AML-193 (cell line): ENCODE data around the gene CHRNG.

Source experiments
- DNase-seq, 2 experiments: peaks; one replicate each; lab custom pipeline; 2025; lab: John Stamatoyannopoulos, UW

CHRNG gene

DNA sequence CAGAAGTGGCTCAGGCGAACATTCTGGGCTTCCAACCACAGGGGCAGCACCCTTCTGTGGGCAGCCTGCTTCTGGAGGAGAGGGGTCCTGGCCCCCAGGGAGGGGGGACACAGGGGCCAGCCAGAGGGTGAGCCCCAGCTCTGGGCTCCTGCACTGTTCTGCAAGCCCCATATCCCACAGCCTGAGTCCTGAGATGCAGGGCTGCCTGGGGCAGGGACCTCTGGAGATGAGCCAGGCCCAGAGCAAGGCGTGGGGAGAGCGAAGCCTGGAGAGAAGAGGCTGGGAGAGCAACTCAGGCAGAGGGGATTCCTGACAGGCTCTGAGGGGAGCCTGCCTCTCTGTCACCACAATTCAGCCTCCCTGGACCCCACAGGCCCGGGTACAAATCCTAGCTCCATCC is 32.8 kb upstream of the CHRNG start:
- DNase-seq = no peak

DNA sequence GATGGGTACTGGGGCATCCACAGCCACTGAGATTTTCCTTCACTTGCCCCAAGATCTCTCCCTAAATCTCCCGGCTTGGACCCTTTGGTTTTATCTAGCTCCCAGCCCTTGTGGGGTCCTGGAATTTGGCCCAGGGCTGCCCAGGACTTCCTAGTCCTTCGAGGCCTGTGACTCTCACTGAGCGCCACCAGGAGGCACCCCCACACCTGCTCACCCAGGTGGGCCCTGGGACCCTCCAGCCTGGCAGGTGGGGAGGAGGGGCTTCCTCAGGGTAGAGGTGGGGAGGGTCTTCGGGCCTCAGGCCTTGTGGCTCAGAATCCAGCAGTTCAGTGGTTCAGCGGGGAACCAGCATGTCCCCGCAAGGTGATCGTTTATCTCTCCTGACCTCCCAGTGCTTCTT is 31.2 kb upstream of the CHRNG start:
- DNase-seq = no peak

DNA sequence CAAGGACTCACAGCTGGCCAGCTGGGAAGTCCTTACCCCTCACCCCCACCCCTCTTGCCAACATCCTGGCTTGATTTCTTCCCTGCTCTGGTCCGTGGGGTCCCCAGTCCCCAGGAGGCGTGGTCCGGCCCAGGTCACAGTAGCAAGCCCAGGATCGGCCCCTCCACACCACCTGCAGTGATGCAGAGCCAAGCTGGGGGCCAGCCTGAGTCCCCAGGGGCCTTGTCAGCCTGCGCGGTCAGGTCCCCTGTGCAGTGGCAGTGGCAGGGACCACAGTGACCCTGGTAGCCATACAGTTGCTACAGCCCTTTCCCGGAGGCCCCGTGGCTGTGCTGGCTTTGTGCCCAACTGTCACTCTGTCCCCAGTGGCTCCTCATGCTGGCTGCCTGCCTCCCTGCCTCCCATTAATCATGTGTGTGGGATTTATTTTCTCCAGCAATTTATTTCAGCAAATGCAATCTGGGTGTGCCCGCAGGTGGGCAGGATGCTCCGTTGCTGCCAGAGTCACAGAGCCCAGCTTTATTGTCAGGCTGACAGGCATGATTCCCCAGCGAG is 28.1 kb upstream of the CHRNG start:
- DNase-seq = no peak

DNA sequence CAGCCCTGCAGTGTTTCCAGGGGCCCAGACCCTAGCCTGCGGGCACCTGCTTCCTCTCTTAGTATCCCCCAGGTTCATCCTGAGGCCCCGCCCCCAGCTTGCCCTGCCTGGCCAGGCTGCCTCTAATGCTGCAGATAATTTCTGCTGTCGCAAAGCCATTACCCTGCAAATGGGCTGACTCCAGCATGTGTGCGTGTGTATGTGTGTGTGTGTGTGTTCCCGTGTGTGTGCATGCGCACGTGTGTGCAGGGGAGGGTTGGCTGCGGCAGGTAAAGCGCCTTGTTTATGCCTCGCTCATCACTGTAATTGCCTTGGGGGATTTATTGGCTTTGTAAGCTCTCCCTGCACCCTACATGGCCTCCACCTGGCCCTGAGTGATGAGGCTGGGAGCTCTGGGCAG is 26.9 kb upstream of the CHRNG start:
- DNase-seq = no peak

DNA sequence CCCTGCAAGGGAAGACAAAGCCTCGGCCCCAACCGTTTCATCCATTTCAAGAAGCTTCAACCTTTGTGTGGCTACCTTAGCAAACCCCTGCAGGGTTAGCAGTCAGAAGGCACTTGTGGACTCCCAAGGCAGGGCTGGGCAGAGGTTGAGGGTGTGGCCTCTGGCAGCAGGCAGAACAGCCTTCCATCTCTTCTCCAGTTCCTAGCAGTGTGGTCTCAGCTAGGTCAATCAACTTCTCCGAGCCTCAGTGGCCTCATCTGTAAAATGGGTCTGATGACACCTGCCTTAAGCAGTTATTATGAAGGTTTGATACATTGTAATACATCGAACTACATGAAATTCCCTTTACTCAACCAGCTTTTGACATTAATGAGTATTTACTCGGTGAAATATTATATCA is 26.1 kb upstream of the CHRNG start:
- DNase-seq = no peak

DNA sequence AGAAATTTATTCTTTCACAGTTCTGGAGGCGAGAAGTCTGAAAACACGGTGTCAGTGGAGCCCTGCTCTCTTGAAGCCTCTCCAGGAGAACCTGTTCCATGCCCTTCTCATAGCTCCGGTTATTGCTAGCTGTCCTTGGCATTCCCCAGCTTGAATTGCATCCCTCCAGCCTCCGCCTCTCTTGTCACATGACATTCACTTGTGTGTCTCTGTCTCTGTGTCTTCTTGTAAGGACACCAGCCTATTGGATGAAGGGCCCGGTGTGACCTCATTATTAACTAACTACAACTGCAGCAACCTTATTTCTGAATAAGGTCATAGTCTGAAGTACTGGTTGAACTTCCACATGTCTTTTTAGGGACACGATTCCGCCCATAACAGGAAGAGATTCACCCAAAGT is 23.9 kb upstream of the CHRNG start:
- DNase-seq = no peak

DNA sequence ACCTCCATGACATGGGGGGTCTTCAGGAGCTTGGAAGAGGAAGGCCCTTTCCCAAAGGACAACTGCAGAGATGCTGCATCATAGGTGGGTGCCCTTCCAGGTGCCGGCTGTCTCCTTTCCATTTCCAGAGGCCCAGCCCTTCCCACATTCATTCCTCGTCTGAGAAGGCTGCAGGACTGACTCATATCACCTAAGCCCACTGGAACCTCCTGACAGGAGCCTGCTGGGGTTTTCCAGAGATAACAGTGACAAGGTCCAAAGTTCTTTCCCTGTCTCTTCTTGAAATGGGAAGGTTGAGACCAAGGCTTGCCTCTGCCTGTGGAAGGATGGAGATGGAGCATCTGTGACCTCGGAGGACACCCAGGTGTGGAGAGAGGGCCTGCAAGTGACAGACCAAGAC is 22.9 kb upstream of the CHRNG start:
- no peak for DNase-seq

DNA sequence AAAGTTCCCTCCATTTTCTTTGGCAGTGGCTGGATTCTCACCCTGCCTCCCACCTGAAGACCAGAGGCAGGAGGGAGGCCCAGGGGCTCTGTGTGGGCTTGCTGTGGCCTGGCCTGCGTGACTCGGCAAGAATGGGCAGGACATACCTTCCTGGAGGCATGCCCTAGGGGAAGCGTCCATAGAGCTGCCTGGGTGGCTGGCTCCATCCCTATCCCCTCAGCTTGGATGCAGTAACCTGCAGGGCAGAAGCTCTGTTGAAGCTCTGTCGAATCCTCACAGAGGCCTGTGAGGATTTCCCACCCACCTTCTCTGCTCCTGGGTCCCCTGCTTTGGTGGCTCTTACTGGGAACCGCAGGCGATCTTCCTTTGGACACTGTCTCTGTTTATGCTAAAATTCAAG is 20.6 kb upstream of the CHRNG start:
- DNase-seq = no peak

DNA sequence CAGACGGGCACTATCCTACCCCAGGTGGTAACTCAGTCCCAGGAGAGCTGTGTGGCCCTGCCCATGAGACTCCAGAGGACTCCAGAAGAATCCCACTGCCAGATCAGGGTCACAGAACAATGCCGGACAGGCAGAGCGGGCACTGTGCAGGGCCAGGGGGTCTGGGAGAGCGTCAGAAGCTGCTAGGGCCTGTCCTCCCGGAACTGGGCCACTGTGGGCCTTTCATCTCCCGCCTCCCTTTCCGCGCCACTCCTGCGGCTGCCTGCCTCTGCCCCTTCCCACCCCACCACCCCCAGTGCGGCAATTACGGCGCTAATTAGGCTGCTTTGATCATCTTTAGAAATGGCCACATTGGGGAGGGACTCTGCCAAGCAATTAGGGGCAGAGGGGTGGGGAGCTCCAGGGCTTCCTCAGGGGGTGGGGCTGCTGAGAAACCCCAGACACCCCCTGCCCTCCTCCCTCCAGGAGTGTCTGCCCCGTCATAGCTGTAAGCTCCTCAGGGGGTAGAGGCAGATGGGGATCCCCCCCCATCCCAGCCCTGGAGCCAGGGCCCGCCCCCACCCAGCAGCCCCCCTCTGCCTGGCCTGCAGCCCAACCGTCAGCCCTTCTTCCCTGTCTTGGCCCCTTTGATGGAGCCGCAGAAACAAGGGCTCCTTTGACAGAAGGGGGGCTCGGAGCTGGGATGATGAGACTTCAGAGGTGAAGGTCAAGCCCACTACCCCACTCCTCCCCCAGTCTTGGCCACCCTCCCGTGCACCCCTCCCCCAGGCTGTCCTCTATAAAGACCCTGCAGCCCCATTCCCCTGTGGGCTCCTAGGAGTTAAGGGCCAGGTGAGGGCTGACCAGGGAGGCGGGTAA is 19.7 kb upstream of the CHRNG start, which contains the start of gene PRSS56:
Gene PRSS56, plus strand, starts transcription at position 808 of the 858 bp plus-strand sequence. CDS start 211 bp downstream, outside the sequence.
- DNase-seq = no peak

DNA sequence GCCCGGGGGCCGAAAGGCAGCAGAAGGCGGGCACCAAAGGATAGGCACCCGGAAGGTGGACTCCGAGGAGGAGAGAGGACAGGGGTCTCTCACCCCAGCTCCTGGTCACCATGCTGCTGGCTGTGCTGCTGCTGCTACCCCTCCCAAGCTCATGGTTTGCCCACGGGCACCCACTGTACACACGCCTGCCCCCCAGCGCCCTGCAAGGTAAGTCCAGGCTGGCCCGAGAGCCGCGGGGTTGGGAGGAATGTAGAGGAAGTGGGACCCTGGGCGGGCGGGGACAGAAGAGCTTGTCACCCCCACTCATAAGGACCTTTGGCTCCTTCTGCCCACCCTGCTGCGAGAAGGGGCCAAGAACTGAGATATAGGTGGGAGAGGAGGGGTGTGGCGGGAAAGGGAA is 19.0 kb upstream of the CHRNG start:
- no peak for DNase-seq

DNA sequence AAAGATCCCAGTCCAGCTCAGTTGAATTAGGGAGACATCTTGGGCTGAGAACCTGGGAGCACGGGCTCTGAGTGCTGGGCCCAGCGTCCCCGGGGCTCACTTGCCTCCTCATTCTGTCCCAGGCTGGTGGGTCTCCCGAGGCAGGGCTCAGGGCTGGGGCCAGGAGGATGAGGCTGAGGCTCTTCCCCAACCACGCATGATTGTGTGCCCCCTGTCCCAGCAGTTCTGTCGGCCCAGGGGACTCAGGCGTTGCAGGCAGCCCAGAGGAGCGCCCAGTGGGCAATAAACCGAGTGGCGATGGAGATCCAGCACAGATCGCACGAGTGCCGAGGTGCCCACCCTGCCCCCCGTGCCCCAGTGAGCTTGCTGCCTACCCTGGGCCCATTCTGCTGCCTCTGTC is 18.4 kb upstream of the CHRNG start:
- DNase-seq = no peak

DNA sequence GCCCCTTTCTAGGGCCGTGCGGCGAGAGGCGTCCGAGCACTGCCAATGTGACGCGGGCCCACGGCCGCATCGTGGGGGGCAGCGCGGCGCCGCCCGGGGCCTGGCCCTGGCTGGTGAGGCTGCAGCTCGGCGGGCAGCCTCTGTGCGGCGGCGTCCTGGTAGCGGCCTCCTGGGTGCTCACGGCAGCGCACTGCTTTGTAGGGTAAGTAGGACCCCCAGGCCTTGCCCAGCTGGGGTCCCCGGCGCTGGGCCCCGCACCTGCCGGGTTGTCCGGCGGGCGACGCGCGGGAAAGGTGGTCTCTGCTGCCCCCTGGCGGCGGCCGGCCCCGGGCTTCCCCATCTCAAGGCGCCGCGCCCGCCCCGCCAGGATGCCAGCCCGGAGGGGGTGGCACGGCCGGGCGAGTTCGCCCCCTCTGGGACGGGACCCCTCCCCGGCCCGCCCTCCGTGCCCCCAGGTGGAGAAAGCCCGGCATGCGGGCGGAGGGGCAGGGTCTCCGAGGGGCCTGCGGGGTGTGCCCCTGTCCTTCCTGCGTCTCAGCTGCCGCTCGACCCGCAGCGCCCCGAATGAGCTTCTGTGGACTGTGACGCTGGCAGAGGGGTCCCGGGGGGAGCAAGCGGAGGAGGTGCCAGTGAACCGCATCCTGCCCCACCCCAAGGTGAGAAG is 17.4 kb upstream of the CHRNG start:
- DNase-seq = peak in 1 of 2 experiments; percentile 11

DNA sequence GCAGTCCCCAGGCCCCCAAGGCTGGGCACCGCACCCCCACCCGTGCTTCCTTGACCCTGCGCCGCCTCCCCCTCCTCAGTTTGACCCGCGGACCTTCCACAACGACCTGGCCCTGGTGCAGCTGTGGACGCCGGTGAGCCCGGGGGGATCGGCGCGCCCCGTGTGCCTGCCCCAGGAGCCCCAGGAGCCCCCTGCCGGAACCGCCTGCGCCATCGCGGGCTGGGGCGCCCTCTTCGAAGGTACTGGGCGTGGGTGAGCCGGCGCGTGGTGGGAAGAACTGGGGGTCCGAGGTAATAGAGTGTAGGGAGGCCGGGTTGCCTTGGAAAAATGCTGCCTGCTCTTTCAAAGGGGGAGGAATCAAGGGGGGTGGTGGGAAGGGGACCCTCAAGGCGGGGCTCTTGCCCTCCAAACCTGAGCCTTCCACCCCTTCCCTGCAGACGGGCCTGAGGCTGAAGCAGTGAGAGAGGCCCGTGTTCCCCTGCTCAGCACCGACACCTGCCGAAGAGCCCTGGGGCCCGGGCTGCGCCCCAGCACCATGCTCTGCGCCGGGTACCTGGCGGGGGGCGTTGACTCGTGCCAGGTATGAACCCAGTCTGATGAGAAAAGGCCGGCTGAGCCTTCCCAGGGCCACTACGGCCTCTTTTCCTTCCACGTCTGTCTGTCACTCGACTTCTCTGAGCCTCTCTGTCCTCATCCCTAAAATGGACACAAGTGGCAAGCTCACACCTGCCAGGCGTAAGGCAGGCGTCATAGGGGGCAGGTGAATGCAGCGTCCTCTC is 16.7 kb upstream of the CHRNG start:
- DNase-seq = no peak

DNA sequence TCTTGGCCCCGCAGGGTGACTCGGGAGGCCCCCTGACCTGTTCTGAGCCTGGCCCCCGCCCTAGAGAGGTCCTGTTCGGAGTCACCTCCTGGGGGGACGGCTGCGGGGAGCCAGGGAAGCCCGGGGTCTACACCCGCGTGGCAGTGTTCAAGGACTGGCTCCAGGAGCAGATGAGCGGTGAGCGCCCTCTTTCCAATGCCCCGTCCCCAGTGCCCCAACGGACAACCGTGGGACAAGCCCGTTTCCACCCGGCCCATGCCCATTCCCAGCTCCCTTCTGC is 16.1 kb upstream of the CHRNG start:
- no peak for DNase-seq

DNA sequence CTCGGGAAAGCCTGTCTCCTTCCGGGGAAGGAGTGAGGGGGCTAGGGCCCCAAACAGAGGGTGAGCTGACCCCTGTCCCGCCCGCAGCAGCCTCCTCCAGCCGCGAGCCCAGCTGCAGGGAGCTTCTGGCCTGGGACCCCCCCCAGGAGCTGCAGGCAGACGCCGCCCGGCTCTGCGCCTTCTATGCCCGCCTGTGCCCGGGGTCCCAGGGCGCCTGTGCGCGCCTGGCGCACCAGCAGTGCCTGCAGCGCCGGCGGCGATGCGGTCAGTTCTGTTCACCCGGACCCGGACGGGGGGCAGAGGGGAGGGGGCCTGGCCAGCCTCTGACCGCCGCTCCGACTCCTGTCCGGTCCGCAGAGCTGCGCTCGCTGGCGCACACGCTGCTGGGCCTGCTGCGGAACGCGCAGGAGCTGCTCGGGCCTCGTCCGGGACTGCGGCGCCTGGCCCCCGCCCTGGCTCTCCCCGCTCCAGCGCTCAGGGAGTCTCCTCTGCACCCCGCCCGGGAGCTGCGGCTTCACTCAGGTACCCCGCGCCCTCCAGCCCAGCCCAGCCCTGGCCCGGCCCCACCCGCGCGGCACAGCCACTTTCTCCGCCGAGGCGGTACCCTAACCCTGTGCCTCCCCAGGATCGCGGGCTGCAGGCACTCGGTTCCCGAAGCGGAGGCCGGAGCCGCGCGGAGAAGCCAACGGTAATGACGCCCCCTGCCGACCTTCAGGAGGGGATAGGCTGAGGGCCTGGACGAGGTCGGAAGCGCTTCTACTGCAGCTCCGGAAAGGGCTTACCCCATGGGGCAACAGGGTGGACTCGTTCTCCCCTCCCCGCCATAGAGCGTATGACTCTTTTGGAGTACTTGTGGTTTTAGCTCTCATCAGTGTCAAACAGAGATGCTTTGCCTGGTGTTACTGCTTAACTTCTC is 15.6 kb upstream of the CHRNG start:
- peak in 1 of 2 experiments; percentile 9 for DNase-seq

DNA sequence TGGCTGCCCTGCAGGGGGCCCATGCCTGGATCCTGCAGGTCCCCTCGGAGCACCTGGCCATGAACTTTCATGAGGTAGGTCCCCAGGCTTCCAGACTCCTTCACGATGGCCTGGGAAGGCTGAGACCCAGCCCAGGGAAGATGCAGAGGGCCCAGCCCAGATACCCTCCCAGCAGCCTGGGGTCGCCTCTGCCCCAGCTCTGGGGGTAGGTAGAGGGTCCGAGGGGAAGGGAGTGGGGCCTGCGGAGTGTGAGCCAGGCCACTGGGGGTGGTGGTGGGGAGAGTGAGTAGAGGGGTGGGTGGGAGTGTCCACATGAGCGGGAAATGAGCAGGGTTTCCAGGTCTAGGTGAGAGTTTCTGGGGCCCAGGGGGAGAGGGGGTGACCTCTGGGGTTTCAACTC is 14.7 kb upstream of the CHRNG start:
- DNase-seq = no peak

DNA sequence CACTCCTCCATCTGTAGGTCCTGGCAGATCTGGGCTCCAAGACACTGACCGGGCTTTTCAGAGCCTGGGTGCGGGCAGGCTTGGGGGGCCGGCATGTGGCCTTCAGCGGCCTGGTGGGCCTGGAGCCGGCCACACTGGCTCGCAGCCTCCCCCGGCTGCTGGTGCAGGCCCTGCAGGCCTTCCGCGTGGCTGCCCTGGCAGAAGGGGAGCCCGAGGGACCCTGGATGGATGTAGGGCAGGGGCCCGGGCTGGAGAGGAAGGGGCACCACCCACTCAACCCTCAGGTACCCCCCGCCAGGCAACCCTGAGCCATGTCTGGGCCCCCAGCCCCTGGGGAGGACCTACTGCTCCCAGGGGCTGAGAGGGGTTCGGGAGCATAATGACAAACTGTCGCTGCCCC is 14.3 kb upstream of the CHRNG start:
- no peak for DNase-seq

DNA sequence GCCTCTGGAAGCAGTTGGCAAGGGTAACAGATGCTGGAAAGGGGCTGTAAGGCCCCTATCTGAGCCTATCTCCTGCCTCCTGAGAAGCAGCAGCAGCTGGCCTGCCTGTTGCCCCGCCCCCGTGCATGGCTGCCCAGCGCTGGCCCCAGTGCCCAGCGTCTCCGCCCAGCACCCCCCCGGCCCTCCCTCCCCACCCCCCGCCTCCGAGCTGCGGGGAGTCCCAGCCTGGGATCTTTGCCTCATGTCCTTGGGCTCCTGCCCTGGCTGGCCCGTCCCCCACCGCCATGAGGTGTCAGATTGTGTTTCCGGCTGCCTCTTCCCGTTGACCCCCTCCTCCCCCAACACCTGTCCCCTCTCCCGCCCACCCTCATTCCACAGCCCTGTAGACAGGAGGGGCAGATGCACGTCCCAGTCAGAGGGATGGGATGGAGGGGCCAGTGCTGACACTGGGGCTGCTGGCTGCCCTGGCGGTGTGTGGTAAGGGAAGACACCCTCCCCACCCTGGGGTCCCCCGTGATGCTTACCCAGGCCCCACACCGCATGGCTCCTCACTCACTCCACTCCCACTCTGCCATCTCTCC is 13.6 kb upstream of the CHRNG start, which contains the start of gene CHRND:
Gene CHRND, plus strand, starts transcription at position 370 of the 581 bp plus-strand sequence. Its CDS starts 56 bp downstream, at position 426.
- DNase-seq = no peak

DNA sequence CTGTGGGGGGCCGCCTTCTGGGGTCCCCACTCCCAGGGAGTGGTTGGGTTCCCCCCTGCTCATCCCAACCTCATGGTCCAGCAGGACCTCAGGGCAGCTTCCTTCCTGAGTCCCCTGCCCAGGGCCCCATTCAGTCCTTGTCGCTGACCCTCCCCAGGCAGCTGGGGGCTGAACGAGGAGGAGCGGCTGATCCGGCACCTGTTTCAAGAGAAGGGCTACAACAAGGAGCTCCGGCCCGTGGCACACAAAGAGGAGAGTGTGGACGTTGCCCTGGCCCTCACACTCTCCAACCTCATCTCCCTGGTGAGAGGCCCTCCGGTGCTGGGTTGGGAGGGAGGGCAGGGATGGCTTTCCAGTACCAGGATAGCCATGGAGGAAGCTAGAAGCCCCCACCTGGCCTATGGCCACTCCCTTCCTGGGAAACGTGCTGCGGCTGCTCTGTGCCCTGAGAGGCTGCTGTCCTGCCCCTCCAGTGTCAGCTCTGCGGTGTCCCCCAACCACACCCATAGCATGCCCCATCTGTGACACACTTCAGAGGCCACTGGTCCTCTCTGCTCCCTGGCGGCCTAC is 13.0 kb upstream of the CHRNG start:
- no peak for DNase-seq

DNA sequence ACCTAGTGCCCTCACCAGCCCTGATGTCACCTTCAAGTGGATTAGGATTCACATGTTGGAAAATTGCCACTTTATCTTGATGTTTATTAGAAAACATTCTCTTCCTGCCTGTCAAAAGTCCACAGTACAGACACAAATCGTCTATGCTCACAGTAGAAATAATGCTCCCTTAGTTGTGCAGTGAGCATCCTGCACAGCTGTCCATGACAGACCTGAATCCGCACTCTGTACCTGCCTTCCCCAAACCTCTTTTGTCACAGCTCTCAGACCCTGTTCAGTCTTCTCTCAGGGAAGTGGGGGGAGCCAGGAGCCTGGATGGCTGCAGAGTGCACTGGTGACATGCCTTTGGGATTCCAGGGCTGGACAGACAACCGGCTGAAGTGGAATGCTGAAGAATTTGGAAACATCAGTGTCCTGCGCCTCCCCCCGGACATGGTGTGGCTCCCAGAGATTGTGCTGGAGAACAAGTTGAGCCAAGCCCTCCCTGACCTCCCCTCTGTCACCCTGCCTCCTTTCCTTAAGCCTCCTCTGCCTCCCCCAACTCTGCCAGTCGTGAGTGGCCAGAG is 11.5 kb upstream of the CHRNG start:
- no peak for DNase-seq
